Measurements from ENCODE around the gene PSMG4. TPM values are rescaled to one million over a fixed set of nuclear protein-coding genes. Genes with fewer than 3 reads are reported as not detected.

PSMG4 gene
- total RNA-seq, 1 experiment from 2014 or later, result 20.9 TPM

DNA sequence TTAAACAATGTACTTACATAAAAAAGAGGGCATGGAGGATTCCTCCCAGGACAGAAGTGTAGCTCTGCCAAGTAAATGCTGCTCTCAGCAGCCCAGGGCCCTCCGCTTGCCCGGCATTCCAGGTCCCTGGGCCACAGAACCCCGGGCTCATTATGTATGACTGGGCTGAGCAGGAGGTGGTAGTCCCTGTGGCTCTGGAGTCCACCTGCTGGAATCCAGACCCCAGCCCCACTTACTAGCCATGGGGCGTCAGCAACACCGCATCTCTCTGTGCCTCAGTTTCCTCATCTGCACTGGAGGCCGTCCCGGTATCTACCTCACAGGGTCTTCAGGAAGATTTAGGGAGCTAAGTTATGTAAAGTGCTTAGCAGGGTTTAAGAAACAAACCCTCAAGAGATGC lies 55.4 kb downstream of the PSMG4 start:
- Mint-ChIP-seq H3K27me3 (ENCODE audit: insufficient read depth, unreplicated experiment) (no peaks in the 10 kb centered on the region), H3K4me1 (ENCODE audit: low read depth, unreplicated experiment) (no peaks in the 10 kb centered on the region), H3K27ac (ENCODE audit: unreplicated experiment) (no peak overlapping the region), H3K4me3 (ENCODE audit: unreplicated experiment) (no peak overlapping the region), H3K9me3 (ENCODE audit: unreplicated experiment) (no peaks in the 10 kb centered on the region), H3K36me3 (ENCODE audit: insufficient read depth, unreplicated experiment) (peaks cover 33% of the 10 kb centered on the region)
- TF ChIP-seq, protein P1, sequence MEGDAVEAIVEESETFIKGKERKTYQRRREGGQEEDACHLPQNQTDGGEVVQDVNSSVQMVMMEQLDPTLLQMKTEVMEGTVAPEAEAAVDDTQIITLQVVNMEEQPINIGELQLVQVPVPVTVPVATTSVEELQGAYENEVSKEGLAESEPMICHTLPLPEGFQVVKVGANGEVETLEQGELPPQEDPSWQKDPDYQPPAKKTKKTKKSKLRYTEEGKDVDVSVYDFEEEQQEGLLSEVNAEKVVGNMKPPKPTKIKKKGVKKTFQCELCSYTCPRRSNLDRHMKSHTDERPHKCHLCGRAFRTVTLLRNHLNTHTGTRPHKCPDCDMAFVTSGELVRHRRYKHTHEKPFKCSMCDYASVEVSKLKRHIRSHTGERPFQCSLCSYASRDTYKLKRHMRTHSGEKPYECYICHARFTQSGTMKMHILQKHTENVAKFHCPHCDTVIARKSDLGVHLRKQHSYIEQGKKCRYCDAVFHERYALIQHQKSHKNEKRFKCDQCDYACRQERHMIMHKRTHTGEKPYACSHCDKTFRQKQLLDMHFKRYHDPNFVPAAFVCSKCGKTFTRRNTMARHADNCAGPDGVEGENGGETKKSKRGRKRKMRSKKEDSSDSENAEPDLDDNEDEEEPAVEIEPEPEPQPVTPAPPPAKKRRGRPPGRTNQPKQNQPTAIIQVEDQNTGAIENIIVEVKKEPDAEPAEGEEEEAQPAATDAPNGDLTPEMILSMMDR (IDR thresholded peaks at IDR 0.05; ENCODE audit: insufficient read depth in 1 of 2, low read depth in 1 of 2, low read length in 1 of 2, severe bottlenecking in 1 of 2, unreplicated experiment in 1 of 2), result no peak
- BruUV-seq (replicated peaks), result no TSS peak
- ChIA-PET CTCF (no interaction called here), POLR2A (no interaction called here)
- Histone ChIP-seq H3K4me1 (no peaks in the 10 kb centered on the region), H3K4me3 (ENCODE audit: low read depth, low read length) (no peak overlapping the region), H3K9me3 (no peaks in the 10 kb centered on the region), H3K27me3 (replicated peaks; ENCODE audit: control insufficient read depth, insufficient read depth, low read length) (no peaks in the 10 kb centered on the region), H3K36me3 (ENCODE audit: control insufficient read depth, insufficient read depth, low read length) (no peaks in the 10 kb centered on the region)
- intact Hi-C loops (cut with micrococcal nuclease; ENCODE audit: unreplicated experiment), result no loop called here
- DNase-seq, result no peak

DNA sequence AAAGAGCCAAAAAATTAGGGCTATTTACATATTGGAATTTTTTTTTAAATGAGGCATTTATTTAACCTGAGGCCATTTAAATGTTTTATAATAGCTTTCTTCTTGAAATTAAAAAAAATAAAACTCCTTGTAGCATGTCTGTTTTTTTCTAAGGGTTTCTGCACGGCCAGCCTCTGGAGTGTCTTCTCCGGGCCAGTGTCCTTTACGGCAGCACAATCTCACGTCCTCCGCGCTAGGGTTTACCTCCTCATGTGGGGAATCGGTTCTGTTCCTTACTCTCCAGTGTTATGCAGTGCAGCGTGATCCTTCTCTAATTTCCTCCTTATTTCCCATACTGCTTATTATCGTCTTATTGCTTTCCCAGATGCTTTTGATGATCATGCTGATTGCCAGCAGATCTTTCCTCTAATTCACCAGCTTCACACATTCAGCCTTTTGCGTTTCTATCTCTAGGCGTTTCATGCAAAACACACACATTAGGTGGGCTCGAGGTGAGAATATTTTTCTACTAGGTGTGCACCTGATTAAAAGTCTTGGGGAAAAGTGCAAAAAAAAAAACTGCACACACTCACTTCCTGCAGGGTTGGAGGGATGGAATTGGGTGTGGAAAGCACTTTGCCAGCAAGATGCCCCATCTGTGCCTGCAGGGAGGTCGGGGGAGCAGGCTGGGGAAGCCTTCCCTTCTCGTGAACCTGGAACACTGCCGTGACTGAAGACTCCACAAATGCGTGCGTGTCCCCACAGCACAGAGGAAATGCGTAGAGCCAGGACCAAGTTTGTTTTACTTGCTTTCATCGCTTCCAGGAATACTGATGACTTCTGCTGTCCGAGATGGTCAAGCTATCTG lies 56.1 kb downstream of the PSMG4 start:
- Mint-ChIP-seq H3K4me1 (ENCODE audit: low read depth, unreplicated experiment) (no peaks in the 10 kb centered on the region), H3K27me3 (ENCODE audit: insufficient read depth, unreplicated experiment) (no peaks in the 10 kb centered on the region), H3K27ac (ENCODE audit: unreplicated experiment) (no peak overlapping the region), H3K36me3 (ENCODE audit: insufficient read depth, unreplicated experiment) (peaks cover 37% of the 10 kb centered on the region), H3K4me3 (ENCODE audit: unreplicated experiment) (no peak overlapping the region), H3K9me3 (ENCODE audit: unreplicated experiment) (no peaks in the 10 kb centered on the region)
- H3K27me3 ChIP-seq (replicated peaks; ENCODE audit: control insufficient read depth, insufficient read depth, low read length), result no peaks in the 10 kb centered on the region
- intact Hi-C loops (cut with micrococcal nuclease; ENCODE audit: unreplicated experiment), result no loop called here
- H3K4me1 ChIP-seq, result no peaks in the 10 kb centered on the region
- no peaks in the 10 kb centered on the region for H3K9me3 ChIP-seq
- no peaks in the 10 kb centered on the region for H3K36me3 ChIP-seq (ENCODE audit: control insufficient read depth, insufficient read depth, low read length)
- no TSS peak for BruUV-seq (replicated peaks)
- no peak overlapping the region for H3K4me3 ChIP-seq (ENCODE audit: low read depth, low read length)
- TF ChIP-seq, protein P1 (IDR thresholded peaks at IDR 0.05; ENCODE audit: insufficient read depth in 1 of 2, low read depth in 1 of 2, low read length in 1 of 2, severe bottlenecking in 1 of 2, unreplicated experiment in 1 of 2), result no peak
- ChIA-PET POLR2A (no interaction called here), CTCF (no interaction called here)
- no peak for DNase-seq

DNA sequence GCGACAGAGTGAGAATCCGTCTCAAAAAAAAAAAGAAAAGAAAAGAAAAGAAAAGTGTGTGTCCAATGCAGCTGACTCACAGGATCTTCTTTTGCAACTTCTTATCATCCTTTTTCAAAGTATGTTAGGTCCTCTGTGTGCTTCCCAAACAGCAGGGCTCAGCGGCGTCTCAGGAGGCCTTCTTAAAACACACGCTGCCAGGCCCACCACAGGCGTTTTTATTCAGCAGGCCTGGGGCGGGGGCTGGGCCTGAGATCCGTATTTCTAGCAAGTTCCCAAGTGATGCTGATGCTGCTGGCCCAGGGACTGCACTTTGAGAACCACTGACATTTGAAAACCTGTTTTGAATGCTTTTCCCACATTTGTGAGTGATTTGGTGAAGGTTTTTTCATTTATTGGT lies 57.1 kb downstream of the PSMG4 start:
- CTCF ChIA-PET, result no interaction called here
- no peaks in the 10 kb centered on the region for H3K4me1 ChIP-seq
- no peaks in the 10 kb centered on the region for H3K36me3 ChIP-seq (ENCODE audit: control insufficient read depth, insufficient read depth, low read length)
- Mint-ChIP-seq H3K27me3 (ENCODE audit: insufficient read depth, unreplicated experiment) (no peaks in the 10 kb centered on the region), H3K4me3 (ENCODE audit: unreplicated experiment) (no peak overlapping the region), H3K9me3 (ENCODE audit: unreplicated experiment) (no peaks in the 10 kb centered on the region), H3K27ac (ENCODE audit: unreplicated experiment) (no peak overlapping the region), H3K4me1 (ENCODE audit: low read depth, unreplicated experiment) (no peaks in the 10 kb centered on the region), H3K36me3 (ENCODE audit: insufficient read depth, unreplicated experiment) (peaks cover 44% of the 10 kb centered on the region)
- TF ChIP-seq, protein P1 (IDR thresholded peaks at IDR 0.05; ENCODE audit: insufficient read depth in 1 of 2, low read depth in 1 of 2, low read length in 1 of 2, severe bottlenecking in 1 of 2, unreplicated experiment in 1 of 2), result no peak
- no TSS peak for BruUV-seq (replicated peaks)
- H3K9me3 ChIP-seq, result no peaks in the 10 kb centered on the region
- intact Hi-C loops (cut with micrococcal nuclease; ENCODE audit: unreplicated experiment), result no loop called here
- no peak for DNase-seq
- POLR2A ChIA-PET, result no interaction called here
- no peak overlapping the region for H3K4me3 ChIP-seq (ENCODE audit: low read depth, low read length)
- H3K27me3 ChIP-seq (replicated peaks; ENCODE audit: control insufficient read depth, insufficient read depth, low read length), result no peaks in the 10 kb centered on the region
